SK-N-SH treated with all-trans-retinoic acid at 6 μM for 48 hours (cell line): ENCODE data around the gene MAP3K20.

Source experiments
- ATAC-seq: fragments of 200-7000 bp; cut with Tn5 transposase; 3 replicates; pipeline ENCODE4 v1.9.1; 2020; ENCODE audit warnings: mild to moderate bottlenecking, moderate library complexity
- ARNTL ChIP-seq: fragments of 450-650 bp; formaldehyde crosslinking; IDR thresholded peaks from 2 replicates; pipeline ENCODE4 v1.5.0; 2020; ENCODE audit warnings: low read depth, mild to moderate bottlenecking, moderate library complexity, borderline replicate concordance
- BACH2 ChIP-seq: fragments of 250-450 bp; sonication (Bioruptor Pico); IDR thresholded peaks from 2 replicates; pipeline ENCODE4 v1.9.0; 2021; ENCODE audit warnings: mild to moderate bottlenecking, borderline replicate concordance
- CREB5 ChIP-seq: fragments of 250-450 bp; sonication (Bioruptor Pico); IDR thresholded peaks from 2 replicates; pipeline ENCODE4 v1.5.1; 2020; ENCODE audit warnings: low read depth, mild to moderate bottlenecking, moderate library complexity
- CSDC2 ChIP-seq: fragments of 250-450 bp; sonication (Bioruptor Pico); IDR thresholded peaks from 2 replicates; pipeline ENCODE4 v1.5.0; 2020; ENCODE audit warnings: mild to moderate bottlenecking, moderate library complexity
- CSRNP3 ChIP-seq: fragments of 250-450 bp; sonication (Bioruptor Pico); IDR thresholded peaks from 2 replicates; pipeline ENCODE4 v1.5.1; 2021; ENCODE audit warnings: mild to moderate bottlenecking, moderate library complexity
- GLIS3 ChIP-seq: fragments of 250-450 bp; sonication (Bioruptor Pico); IDR thresholded peaks from 2 replicates; pipeline ENCODE4 v1.5.0; 2020; ENCODE audit warnings: mild to moderate bottlenecking, moderate library complexity
- ISL1 ChIP-seq: fragments of 250-450 bp; sonication (Bioruptor Pico); IDR thresholded peaks from 2 replicates; pipeline ENCODE4 v2.1.2; 2022; ENCODE audit warnings: mild to moderate bottlenecking, moderate library complexity
- OSR1 ChIP-seq: fragments of 250-450 bp; sonication (Bioruptor Pico); IDR thresholded peaks from 2 replicates; pipeline ENCODE4 v1.8.0; 2022; ENCODE audit warnings: moderate library complexity, mild to moderate bottlenecking, inconsistent platforms
- PATZ1 ChIP-seq: fragments of 250-450 bp; sonication (Bioruptor Pico); IDR thresholded peaks from 2 replicates; pipeline ENCODE4 v1.8.0; 2020; ENCODE audit warnings: mild to moderate bottlenecking, moderate library complexity, borderline replicate concordance
- POU6F1 ChIP-seq: fragments of 250-450 bp; sonication (Bioruptor Pico); IDR thresholded peaks from 2 replicates; pipeline ENCODE4 v1.8.0; 2021; ENCODE audit warnings: low read depth, mild to moderate bottlenecking, moderate library complexity, borderline replicate concordance
- PPARA ChIP-seq: fragments of 250-450 bp; sonication (Bioruptor Pico); IDR thresholded peaks from 2 replicates; pipeline ENCODE4 v1.5.0; 2020; ENCODE audit warnings: mild to moderate bottlenecking, borderline replicate concordance
- TCF4 ChIP-seq: fragments of 250-450 bp; sonication (Bioruptor Pico); IDR thresholded peaks from 2 replicates; pipeline ENCODE4 v1.8.0; 2021; ENCODE audit warnings: mild to moderate bottlenecking, moderate library complexity, borderline replicate concordance
- TOX ChIP-seq: fragments of 250-450 bp; sonication (Bioruptor Pico); IDR thresholded peaks from 2 replicates; pipeline ENCODE4 v1.8.0; 2021; ENCODE audit warnings: mild to moderate bottlenecking, moderate library complexity, borderline replicate concordance
- TSHZ2 ChIP-seq: fragments of 250-450 bp; sonication (Bioruptor Pico); IDR thresholded peaks from 2 replicates; pipeline ENCODE4 v1.5.0; 2020; ENCODE audit warnings: mild to moderate bottlenecking, moderate library complexity
- ZC3H10 ChIP-seq: fragments of 250-450 bp; sonication (Bioruptor Pico); IDR thresholded peaks from 2 replicates; pipeline ENCODE4 v1.5.1; 2021; ENCODE audit warnings: mild to moderate bottlenecking, moderate library complexity
- ZFP3 ChIP-seq: fragments of 250-450 bp; sonication (Bioruptor Pico); IDR thresholded peaks from 2 replicates; pipeline ENCODE4 v1.5.0; 2020; ENCODE audit warnings: mild to moderate bottlenecking, moderate library complexity
- ZFP30 ChIP-seq: fragments of 450-650 bp; formaldehyde crosslinking; IDR thresholded peaks from 2 replicates; pipeline ENCODE4 v1.5.0; 2022; ENCODE audit warnings: mild to moderate bottlenecking, moderate library complexity
- ZNF70 ChIP-seq: fragments of 450-650 bp; formaldehyde crosslinking; IDR thresholded peaks from 2 replicates; pipeline ENCODE4 v1.5.0; 2020; ENCODE audit warnings: mild to moderate bottlenecking, moderate library complexity
- ZNF8 ChIP-seq: fragments of 450-650 bp; formaldehyde crosslinking; IDR thresholded peaks from 2 replicates; pipeline ENCODE4 v1.5.0; 2020; ENCODE audit warnings: mild to moderate bottlenecking, moderate library complexity

Gene MAP3K20

GRCh38 chr2:173090276-173090877, 14.7 kb downstream of the MAP3K20 start:
- TF ChIP-seq TSHZ2 (CRISPR knock-in tag) (no peak), CREB5 (CRISPR knock-in tag) (no peak), GLIS3 (CRISPR knock-in tag) (no peak), CSDC2 (CRISPR knock-in tag) (no peak), ZFP30 (no peak), ISL1 (CRISPR knock-in tag) (no peak), POU6F1 (CRISPR knock-in tag) (no peak), ZC3H10 (CRISPR knock-in tag) (no peak), BACH2 (no peak), ARNTL (no peak), TOX (no peak), TCF4 (no peak)
- peak; percentile 94 for ATAC-seq

GRCh38 chr2:173090973-173091660, 15.5 kb downstream of the MAP3K20 start:
- TF ChIP-seq CSRNP3 (CRISPR knock-in tag) = no peak
- ATAC-seq = no peak

GRCh38 chr2:173091910-173092309, 16.3 kb downstream of the MAP3K20 start:
- ATAC-seq = no peak
- no peak for TF ChIP-seq ZFP30
- no peak for TF ChIP-seq ZNF8
- no peak for TF ChIP-seq GLIS3 (CRISPR knock-in tag)
- TF ChIP-seq OSR1 = no peak
- TF ChIP-seq ZNF70 (CRISPR knock-in tag) = no peak
- no peak for TF ChIP-seq BACH2
- no peak for TF ChIP-seq PPARA (CRISPR knock-in tag)
- no peak for TF ChIP-seq ZFP3
- TF ChIP-seq POU6F1 (CRISPR knock-in tag) = no peak
- no peak for TF ChIP-seq TOX
- no peak for TF ChIP-seq TCF4
- TF ChIP-seq ARNTL = no peak
- no peak for TF ChIP-seq PATZ1 (CRISPR knock-in tag)
- TF ChIP-seq TSHZ2 (CRISPR knock-in tag) = no peak
- TF ChIP-seq CSRNP3 (CRISPR knock-in tag) = no peak
- TF ChIP-seq ZC3H10 (CRISPR knock-in tag) = no peak
